IMR-90 (cell line): Measurements from ENCODE around the gene DUS2.

ENCODE experiments used
- CTCF ChIP-seq: conservative IDR thresholded peaks from 2 replicates; pipeline ENCODE4 v1.5.1; 2012; ENCODE audit warnings: mild to moderate bottlenecking, low read depth, low read length, improper control_type of control experiment
- ELK1 ChIP-seq: fragments of 150-350 bp; IDR thresholded peaks from 2 replicates; pipeline ENCODE4 v1.6.1; 2016; ENCODE audit warnings: low read depth, mild to moderate bottlenecking, low read length, moderate library complexity, borderline replicate concordance
- MAZ ChIP-seq: IDR thresholded peaks from 2 replicates; pipeline ENCODE4 v1.6.1; 2012; ENCODE audit warnings: low read depth, mild to moderate bottlenecking, low read length, improper control_type of control experiment, moderate library complexity, borderline replicate concordance
- POLR2A ChIP-seq: IDR thresholded peaks from 2 replicates; pipeline ENCODE4 v1.6.1; 2012; ENCODE audit warnings: mild to moderate bottlenecking, low read depth, low read length
- SMC3 ChIP-seq: fragments of 150-350 bp; IDR thresholded peaks from 2 replicates; pipeline ENCODE4 v1.6.1; 2016; ENCODE audit warnings: low read depth, mild to moderate bottlenecking, antibody characterized with exemption, low read length, moderate library complexity
- USF2 ChIP-seq: fragments of 150-350 bp; IDR thresholded peaks from 2 replicates; pipeline ENCODE4 v1.6.1; 2017; ENCODE audit warnings: mild to moderate bottlenecking, antibody characterized with exemption, low read length, low read depth

GRCh38 chr16:68059804-68060203 lies 36.7 kb downstream of the DUS2 start:
- TF ChIP-seq POLR2A (no peak), CTCF (no peak), MAZ (no peak), SMC3 (no peak), USF2 (no peak), ELK1 (no peak)
